ENCODE results near the gene TIPARP. TPM values are rescaled to one million over a fixed set of nuclear protein-coding genes. Genes with fewer than 3 reads are reported as not detected.

Gene TIPARP
- total RNA-seq, 1 experiment from 2014 or later = 20.4 TPM

GRCh38 chr3:156716105-156716862, 41.9 kb downstream of the TIPARP start:
- Histone ChIP-seq H3K36me3 (ENCODE audit: insufficient read depth, low read length) (no peaks in the 10 kb centered on the region), H3K9me2 (replicated peaks; ENCODE audit: insufficient read depth, low read length) (no peaks in the 10 kb centered on the region), H3K4me3 (ENCODE audit: low read length) (no peak overlapping the region), H3K4me1 (ENCODE audit: low read length) (peaks cover 10% of the 10 kb centered on the region), H3K9ac (ENCODE audit: low read length) (no peak overlapping the region), H3K9me3 (ENCODE audit: low read length) (no peaks in the 10 kb centered on the region), H3K79me2 (ENCODE audit: low read length) (no peaks in the 10 kb centered on the region), H3K4me2 (ENCODE audit: low read depth, low read length, poor library complexity, severe bottlenecking) (no peak overlapping the region), H4K20me1 (ENCODE audit: insufficient read depth, low read depth, low read length) (0 out of 2 replicates have a peak, but pooled peaks cover 3% of the 10 kb centered on the region), H3K27ac (ENCODE audit: low read length) (no peak overlapping the region), H3K27me3 (ENCODE audit: low read length) (no peaks in the 10 kb centered on the region), H2AFZ (ENCODE audit: low read length) (no peak overlapping the region)
- DNase-seq = no peak

DNA sequence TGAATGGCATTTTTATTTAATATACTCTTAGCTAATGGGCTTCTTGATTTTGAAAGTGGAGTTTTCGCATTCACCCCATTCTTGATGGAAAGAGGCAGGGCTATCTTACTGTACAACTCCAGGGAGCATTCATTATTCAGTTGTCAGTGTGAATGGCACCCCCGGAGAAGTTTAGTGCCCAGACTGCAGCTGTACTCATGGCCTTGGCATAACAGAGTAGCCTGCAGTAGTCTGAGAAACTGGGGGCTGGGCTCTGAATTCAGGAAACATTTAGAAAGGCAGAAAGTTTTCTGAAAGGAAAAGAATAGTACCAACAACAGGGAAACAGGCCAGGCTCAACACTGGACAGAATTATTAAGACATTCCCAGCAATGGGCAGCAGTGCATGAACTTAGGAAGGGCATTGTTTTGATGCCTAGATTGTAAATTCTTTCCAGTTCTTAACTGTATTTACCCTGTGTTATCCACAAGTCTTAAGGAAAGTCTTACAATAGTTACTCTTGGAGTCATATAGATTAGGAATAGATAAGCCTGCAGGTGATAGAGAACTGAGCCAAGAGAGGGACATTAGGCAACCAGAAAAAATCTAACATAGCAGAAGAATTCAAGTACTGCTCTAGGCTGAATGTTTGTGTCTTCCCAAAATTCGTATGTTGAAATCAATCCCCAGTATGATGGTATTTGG, 44.4 kb downstream of the TIPARP start:
- H4K20me1 ChIP-seq (ENCODE audit: insufficient read depth, low read depth, low read length) = 0 out of 2 replicates have a peak, but pooled peaks cover 3% of the 10 kb centered on the region
- H3K36me3 ChIP-seq (ENCODE audit: insufficient read depth, low read length) = no peaks in the 10 kb centered on the region
- no peak overlapping the region for H3K9ac ChIP-seq (ENCODE audit: low read length)

DNA sequence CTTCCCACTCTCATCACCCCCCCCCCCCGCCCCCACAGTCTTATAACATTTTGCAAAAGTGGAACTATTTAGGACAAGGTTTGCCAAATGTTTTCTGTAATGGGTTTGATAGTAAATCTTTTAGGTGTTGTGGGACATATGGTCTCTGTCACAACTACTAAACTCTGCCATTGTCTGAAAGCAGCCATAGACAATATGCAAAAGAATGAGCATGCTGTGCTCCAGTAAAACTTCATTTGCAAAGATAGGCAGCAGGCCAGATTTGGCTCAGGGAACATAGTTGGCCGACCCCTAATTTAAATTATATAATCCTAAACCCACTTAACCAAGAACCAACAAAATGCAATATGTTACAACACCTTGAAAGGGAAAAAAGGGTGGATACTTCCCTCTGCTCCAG, 46.4 kb downstream of the TIPARP start:
- H3K4me1 ChIP-seq (ENCODE audit: low read length) = peaks cover 21% of the 10 kb centered on the region
- H4K20me1 ChIP-seq (ENCODE audit: insufficient read depth, low read depth, low read length) = 0 out of 2 replicates have a peak, but pooled peaks cover 3% of the 10 kb centered on the region
- no peaks in the 10 kb centered on the region for H3K9me3 ChIP-seq (ENCODE audit: low read length)
- H3K27me3 ChIP-seq (ENCODE audit: low read length) = no peaks in the 10 kb centered on the region
- DNase-seq = no peak
- H3K36me3 ChIP-seq (ENCODE audit: insufficient read depth, low read length) = no peaks in the 10 kb centered on the region
- no peak overlapping the region for H3K27ac ChIP-seq (ENCODE audit: low read length)
- H2AFZ ChIP-seq (ENCODE audit: low read length) = no peak overlapping the region
- H3K9me2 ChIP-seq (replicated peaks; ENCODE audit: insufficient read depth, low read length) = no peaks in the 10 kb centered on the region
- H3K79me2 ChIP-seq (ENCODE audit: low read length) = no peaks in the 10 kb centered on the region
- no peak overlapping the region for H3K9ac ChIP-seq (ENCODE audit: low read length)
- H3K4me3 ChIP-seq (ENCODE audit: low read length) = no peak overlapping the region
- peak overlapping the region; percentile 25 for H3K4me2 ChIP-seq (ENCODE audit: low read depth, low read length, poor library complexity, severe bottlenecking)

More for the DNA sequence above, 44.4 kb downstream of the TIPARP start:
- Histone ChIP-seq H3K4me2 (ENCODE audit: low read depth, low read length, poor library complexity, severe bottlenecking) (no peak overlapping the region), H2AFZ (ENCODE audit: low read length) (no peak overlapping the region), H3K79me2 (ENCODE audit: low read length) (no peaks in the 10 kb centered on the region), H3K9me2 (replicated peaks; ENCODE audit: insufficient read depth, low read length) (no peaks in the 10 kb centered on the region), H3K9me3 (ENCODE audit: low read length) (no peaks in the 10 kb centered on the region), H3K4me1 (ENCODE audit: low read length) (peaks cover 21% of the 10 kb centered on the region), H3K27ac (ENCODE audit: low read length) (no peak overlapping the region), H3K4me3 (ENCODE audit: low read length) (no peak overlapping the region), H3K27me3 (ENCODE audit: low read length) (no peaks in the 10 kb centered on the region)
- DNase-seq = no peak

DNA sequence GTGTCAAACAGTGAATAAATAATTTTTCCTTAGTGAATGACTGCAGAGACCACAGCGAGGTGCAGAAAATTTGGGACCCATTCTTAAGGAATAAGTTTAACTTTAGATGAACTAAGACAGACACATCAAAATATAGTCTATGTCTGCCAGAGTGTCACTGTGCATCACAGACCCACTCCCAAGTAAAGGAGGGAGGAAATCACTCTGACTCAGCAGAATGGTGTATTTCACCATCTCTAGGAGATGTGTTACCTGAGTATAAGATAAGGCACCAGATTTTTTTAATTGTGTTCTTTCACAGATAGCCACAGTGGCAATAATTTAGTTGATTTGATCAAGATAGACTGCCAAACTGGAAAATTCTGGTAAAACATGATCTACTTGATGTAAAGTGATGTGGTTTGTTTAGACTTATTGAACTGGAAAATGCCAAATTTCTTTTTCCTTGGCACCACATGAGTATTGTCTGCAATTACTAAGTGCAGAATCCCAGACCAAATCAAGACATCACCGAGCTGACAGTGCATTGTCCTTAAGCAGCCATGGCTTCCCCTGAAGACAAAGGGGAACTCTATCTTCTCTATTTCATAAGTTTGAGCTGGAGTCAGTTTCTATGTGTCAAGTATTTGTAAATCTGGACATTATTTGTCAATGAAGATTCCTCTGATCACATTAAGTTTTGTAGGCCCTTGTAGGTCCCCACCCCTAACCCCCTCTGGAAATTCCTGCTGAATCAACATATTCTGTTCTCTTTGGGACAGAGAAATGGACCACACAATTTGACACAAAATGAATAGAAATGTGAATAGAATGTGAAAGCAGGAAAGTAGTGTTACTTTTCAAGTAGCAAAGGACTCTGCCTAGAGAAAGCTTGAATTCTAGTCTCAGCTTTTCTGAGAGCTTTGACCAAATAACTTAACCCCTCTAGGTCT, 47.6 kb downstream of the TIPARP start:
- no peaks in the 10 kb centered on the region for H3K9me3 ChIP-seq (ENCODE audit: low read length)
- H3K4me1 ChIP-seq (ENCODE audit: low read length) = peaks cover 30% of the 10 kb centered on the region
- H3K27me3 ChIP-seq (ENCODE audit: low read length) = no peaks in the 10 kb centered on the region
- H2AFZ ChIP-seq (ENCODE audit: low read length) = no peak overlapping the region
- no peaks in the 10 kb centered on the region for H3K79me2 ChIP-seq (ENCODE audit: low read length)
- H3K9ac ChIP-seq (ENCODE audit: low read length) = no peak overlapping the region
- H3K4me3 ChIP-seq (ENCODE audit: low read length) = no peak overlapping the region
- no peak for DNase-seq
- H3K9me2 ChIP-seq (replicated peaks; ENCODE audit: insufficient read depth, low read length) = no peaks in the 10 kb centered on the region
- H3K4me2 ChIP-seq (ENCODE audit: low read depth, low read length, poor library complexity, severe bottlenecking) = no peak overlapping the region
- H4K20me1 ChIP-seq (ENCODE audit: insufficient read depth, low read depth, low read length) = no peaks in the 10 kb centered on the region
- no peak overlapping the region for H3K27ac ChIP-seq (ENCODE audit: low read length)
- no peaks in the 10 kb centered on the region for H3K36me3 ChIP-seq (ENCODE audit: insufficient read depth, low read length)

DNA sequence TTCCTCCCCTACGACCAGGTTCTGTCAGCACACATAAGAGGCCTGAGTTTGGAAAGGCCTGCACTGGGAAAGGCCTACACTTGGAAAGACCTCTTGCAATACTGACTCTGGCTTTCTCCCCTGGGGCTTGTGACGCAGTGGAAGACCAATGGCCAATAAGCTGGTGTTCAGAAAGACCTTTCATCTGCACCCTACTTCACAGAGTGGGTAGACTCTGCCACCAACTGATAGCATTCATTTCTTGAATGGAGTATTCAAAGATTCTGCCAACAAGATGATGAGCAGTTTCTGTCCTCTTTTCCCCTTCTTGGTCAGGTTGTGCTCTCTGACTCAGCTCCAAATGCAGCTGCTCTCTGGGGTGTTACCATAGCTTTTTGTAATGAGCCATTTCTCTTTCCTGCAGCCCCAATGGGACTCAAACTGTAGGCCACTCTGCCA, 48.8 kb downstream of the TIPARP start:
- Histone ChIP-seq H3K27me3 (ENCODE audit: low read length) (no peaks in the 10 kb centered on the region), H3K36me3 (ENCODE audit: insufficient read depth, low read length) (no peaks in the 10 kb centered on the region), H3K9me3 (ENCODE audit: low read length) (no peaks in the 10 kb centered on the region), H3K4me2 (ENCODE audit: low read depth, low read length, poor library complexity, severe bottlenecking) (no peak overlapping the region), H3K79me2 (ENCODE audit: low read length) (no peaks in the 10 kb centered on the region), H3K27ac (ENCODE audit: low read length) (no peak overlapping the region), H3K4me1 (ENCODE audit: low read length) (peaks cover 42% of the 10 kb centered on the region), H2AFZ (ENCODE audit: low read length) (no peak overlapping the region), H3K4me3 (ENCODE audit: low read length) (no peak overlapping the region), H3K9me2 (replicated peaks; ENCODE audit: insufficient read depth, low read length) (no peaks in the 10 kb centered on the region), H4K20me1 (ENCODE audit: insufficient read depth, low read depth, low read length) (no peaks in the 10 kb centered on the region), H3K9ac (ENCODE audit: low read length) (no peak overlapping the region)
- DNase-seq = no peak

- Histone ChIP-seq H3K4me2 (ENCODE audit: low read depth, low read length, poor library complexity, severe bottlenecking) (no peak overlapping the region), H2AFZ (ENCODE audit: low read length) (no peak overlapping the region), H3K4me3 (ENCODE audit: low read length) (no peak overlapping the region), H3K79me2 (ENCODE audit: low read length) (no peaks in the 10 kb centered on the region), H3K9ac (ENCODE audit: low read length) (no peak overlapping the region), H3K9me3 (ENCODE audit: low read length) (no peaks in the 10 kb centered on the region), H4K20me1 (ENCODE audit: insufficient read depth, low read depth, low read length) (no peaks in the 10 kb centered on the region), H3K4me1 (ENCODE audit: low read length) (peaks cover 42% of the 10 kb centered on the region), H3K27me3 (ENCODE audit: low read length) (no peaks in the 10 kb centered on the region), H3K27ac (ENCODE audit: low read length) (no peak overlapping the region), H3K36me3 (ENCODE audit: insufficient read depth, low read length) (no peaks in the 10 kb centered on the region), H3K9me2 (replicated peaks; ENCODE audit: insufficient read depth, low read length) (no peaks in the 10 kb centered on the region)
- DNase-seq = no peak
These were observed 51.3 kb downstream of the TIPARP start for GRCh38 chr3:156725682-156726081.

GRCh38 chr3:156726456-156726855, 52.1 kb downstream of the TIPARP start:
- no peaks in the 10 kb centered on the region for H3K79me2 ChIP-seq (ENCODE audit: low read length)
- H2AFZ ChIP-seq (ENCODE audit: low read length) = no peak overlapping the region
- H3K4me1 ChIP-seq (ENCODE audit: low read length) = peaks cover 38% of the 10 kb centered on the region
- H3K9me3 ChIP-seq (ENCODE audit: low read length) = no peaks in the 10 kb centered on the region
- H3K9ac ChIP-seq (ENCODE audit: low read length) = no peak overlapping the region
- no peaks in the 10 kb centered on the region for H3K9me2 ChIP-seq (replicated peaks; ENCODE audit: insufficient read depth, low read length)
- H3K4me2 ChIP-seq (ENCODE audit: low read depth, low read length, poor library complexity, severe bottlenecking) = no peak overlapping the region
- H3K27ac ChIP-seq (ENCODE audit: low read length) = no peak overlapping the region
- H4K20me1 ChIP-seq (ENCODE audit: insufficient read depth, low read depth, low read length) = no peaks in the 10 kb centered on the region
- no peaks in the 10 kb centered on the region for H3K36me3 ChIP-seq (ENCODE audit: insufficient read depth, low read length)
- no peak overlapping the region for H3K4me3 ChIP-seq (ENCODE audit: low read length)
- no peaks in the 10 kb centered on the region for H3K27me3 ChIP-seq (ENCODE audit: low read length)
- no peak for DNase-seq
